Measurements from ENCODE around the gene RNF141. TPM values are rescaled to one million over a fixed set of nuclear protein-coding genes. Genes with fewer than 3 reads are reported as not detected.

RNF141 gene
- total RNA-seq (2022; extraction: Qiagen RNA extraction; ENCODE audit: low read depth): 16.4 to 29.3 TPM (median 25.3 TPM) in 5 replicates

GRCh38 chr11:10540915-10541560, at the start of gene RNF141:
Gene RNF141, minus strand, starts transcription at chr11:10541187. Its CDS starts 7,029 bp downstream, at chr11:10534158.

GRCh38 chr11:10568486-10568941, 27.5 kb upstream of the RNF141 start, which contains the start of gene LYVE1:
Gene LYVE1, minus strand, starts transcription at chr11:10568665. Its CDS starts 133 bp downstream, at chr11:10568532.

Other genes starting within 250 kb of the RNF141 start
- 12.6 to 16.0 TPM (median 13.4 TPM) in 5 replicates for gene SBF2, start 247.0 kb downstream of the RNF141 start, total RNA-seq (2022; extraction: Qiagen RNA extraction; ENCODE audit: low read depth)
- 76.7 to 145 TPM (median 95.8 TPM) in 5 replicates for gene ADM, start 236.1 kb downstream of the RNF141 start, total RNA-seq (2022; extraction: Qiagen RNA extraction; ENCODE audit: low read depth)
- 5.7 to 10.0 TPM (median 8.1 TPM) in 5 replicates for gene AMPD3, start 85.9 kb downstream of the RNF141 start, total RNA-seq (2022; extraction: Qiagen RNA extraction; ENCODE audit: low read depth)
- gene LYVE1, start 27.5 kb upstream of the RNF141 start, total RNA-seq (2022; extraction: Qiagen RNA extraction; ENCODE audit: low read depth): 0.22 to 0.42 TPM (median 0.26 TPM) in 5 replicates
- 0.06 TPM in 1 of 5 replicates, not detected in the others for gene IRAG1, start 152.6 kb upstream of the RNF141 start, total RNA-seq (2022; extraction: Qiagen RNA extraction; ENCODE audit: low read depth)
- gene CTR9, start 210.1 kb upstream of the RNF141 start, total RNA-seq (2022; extraction: Qiagen RNA extraction; ENCODE audit: low read depth): 21.0 to 34.2 TPM (median 26.3 TPM) in 5 replicates

Data from A549 treated with ZK216348 at 1 μM for 4 hours (cell line).